ENCODE data around the gene NCOR1. TPM values are rescaled to one million over a fixed set of nuclear protein-coding genes. Genes with fewer than 3 reads are reported as not detected.

Gene NCOR1
- polyA plus RNA-seq, 1 donor, result 122 TPM

- 100% methylated on average over 2 of the region's 4 CpGs for WGBS (ENCODE audit: insufficient coverage, low lambda C conversion rate)
- no peaks in the 10 kb centered on the region for H3K4me1 ChIP-seq (ENCODE audit: control insufficient read depth, insufficient read depth, low read length)
- H3K27ac ChIP-seq (ENCODE audit: low read length), result no peak overlapping the region
- no peak for DNase-seq
- H3K27me3 ChIP-seq (ENCODE audit: control insufficient read depth, insufficient read depth, low read length), result no peaks in the 10 kb centered on the region
- no peaks in the 10 kb centered on the region for H3K9me3 ChIP-seq (ENCODE audit: control insufficient read depth, low read depth, low read length)
- H3K4me3 ChIP-seq (ENCODE audit: low read length), result no peak overlapping the region
- peaks cover 43% of the 10 kb centered on the region for H3K36me3 ChIP-seq (ENCODE audit: control insufficient read depth, insufficient read depth, low read length)
These were observed 111.1 kb downstream of the NCOR1 start for GRCh38 chr17:16104189-16104588.

DNA sequence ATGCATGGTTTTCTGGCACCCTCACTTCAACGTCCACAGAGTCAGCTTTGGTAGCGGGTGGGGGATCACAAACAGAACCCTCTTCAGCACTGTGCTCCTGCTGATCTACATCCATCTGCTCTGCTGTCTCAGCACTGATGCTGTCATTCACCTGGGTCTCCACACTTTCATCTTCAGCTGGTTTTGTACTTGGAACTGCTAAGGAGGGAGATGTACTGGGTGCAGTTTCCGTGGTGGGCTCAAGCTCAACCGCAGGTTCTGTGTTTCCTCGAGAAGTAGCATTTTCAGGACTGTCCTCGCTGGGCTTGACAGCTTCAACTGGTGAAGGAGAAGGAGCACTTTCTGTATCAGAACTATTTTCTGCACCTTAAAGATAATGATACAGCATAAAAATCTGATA lies 113.9 kb downstream of the NCOR1 start:
- Histone ChIP-seq H3K27ac (ENCODE audit: low read length) (no peak overlapping the region), H3K9me3 (ENCODE audit: control insufficient read depth, low read depth, low read length) (no peaks in the 10 kb centered on the region), H3K36me3 (ENCODE audit: control insufficient read depth, insufficient read depth, low read length) (peaks cover 56% of the 10 kb centered on the region), H3K27me3 (ENCODE audit: control insufficient read depth, insufficient read depth, low read length) (no peaks in the 10 kb centered on the region), H3K4me3 (ENCODE audit: low read length) (no peak overlapping the region), H3K4me1 (ENCODE audit: control insufficient read depth, insufficient read depth, low read length) (no peaks in the 10 kb centered on the region)
- DNase-seq, result no peak
- WGBS (ENCODE audit: insufficient coverage, low lambda C conversion rate), result no CpG with 5 or more reads among the region's 6 CpGs

- Histone ChIP-seq H3K27ac (ENCODE audit: low read length) (no peak overlapping the region), H3K4me3 (ENCODE audit: low read length) (no peak overlapping the region), H3K36me3 (ENCODE audit: control insufficient read depth, insufficient read depth, low read length) (peaks cover 57% of the 10 kb centered on the region), H3K9me3 (ENCODE audit: control insufficient read depth, low read depth, low read length) (no peaks in the 10 kb centered on the region), H3K4me1 (ENCODE audit: control insufficient read depth, insufficient read depth, low read length) (no peaks in the 10 kb centered on the region), H3K27me3 (ENCODE audit: control insufficient read depth, insufficient read depth, low read length) (no peaks in the 10 kb centered on the region)
- no CpG with 5 or more reads among the region's 8 CpGs for WGBS (ENCODE audit: insufficient coverage, low lambda C conversion rate)
- no peak for DNase-seq
These were observed 114.5 kb downstream of the NCOR1 start for GRCh38 chr17:16100737-16101400.

- no peak for DNase-seq
- H3K27ac ChIP-seq (ENCODE audit: low read length), result no peak overlapping the region
- H3K4me3 ChIP-seq (ENCODE audit: low read length), result no peak overlapping the region
- peaks cover 43% of the 10 kb centered on the region for H3K36me3 ChIP-seq (ENCODE audit: control insufficient read depth, insufficient read depth, low read length)
- H3K27me3 ChIP-seq (ENCODE audit: control insufficient read depth, insufficient read depth, low read length), result no peaks in the 10 kb centered on the region
- H3K4me1 ChIP-seq (ENCODE audit: control insufficient read depth, insufficient read depth, low read length), result no peaks in the 10 kb centered on the region
- peaks cover 11% of the 10 kb centered on the region for H3K9me3 ChIP-seq (ENCODE audit: control insufficient read depth, low read depth, low read length)
- WGBS (ENCODE audit: insufficient coverage, low lambda C conversion rate), result 80% methylated on average over 1 of the region's 4 CpGs
These were observed 123.6 kb downstream of the NCOR1 start for GRCh38 chr17:16091773-16092172.

DNA sequence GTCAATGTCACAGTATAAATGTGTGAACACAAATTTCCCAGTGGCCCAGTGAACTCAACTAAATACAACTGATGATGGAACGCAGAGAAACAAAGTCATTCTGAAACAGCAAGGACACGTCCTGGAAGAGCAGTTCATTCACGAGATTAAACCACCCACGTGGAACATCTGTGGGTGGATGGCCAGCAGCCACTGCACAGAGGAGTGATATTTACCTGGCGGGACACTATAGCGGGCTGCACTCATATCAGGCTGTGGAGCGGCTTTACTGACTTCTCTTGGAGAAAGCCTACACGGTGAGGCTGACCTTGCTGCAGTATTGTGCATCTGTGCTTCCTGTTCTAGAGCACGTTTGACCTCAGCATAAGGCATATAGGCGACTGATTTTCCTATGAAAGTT lies 128.4 kb downstream of the NCOR1 start:
- no peaks in the 10 kb centered on the region for H3K4me1 ChIP-seq (ENCODE audit: control insufficient read depth, insufficient read depth, low read length)
- no peak overlapping the region for H3K4me3 ChIP-seq (ENCODE audit: low read length)
- no peaks in the 10 kb centered on the region for H3K9me3 ChIP-seq (ENCODE audit: control insufficient read depth, low read depth, low read length)
- H3K27me3 ChIP-seq (ENCODE audit: control insufficient read depth, insufficient read depth, low read length), result no peaks in the 10 kb centered on the region
- no CpG with 5 or more reads among the region's 10 CpGs for WGBS (ENCODE audit: insufficient coverage, low lambda C conversion rate)
- no peak for DNase-seq
- H3K27ac ChIP-seq (ENCODE audit: low read length), result no peak overlapping the region
- H3K36me3 ChIP-seq (ENCODE audit: control insufficient read depth, insufficient read depth, low read length), result peaks cover 47% of the 10 kb centered on the region

DNA sequence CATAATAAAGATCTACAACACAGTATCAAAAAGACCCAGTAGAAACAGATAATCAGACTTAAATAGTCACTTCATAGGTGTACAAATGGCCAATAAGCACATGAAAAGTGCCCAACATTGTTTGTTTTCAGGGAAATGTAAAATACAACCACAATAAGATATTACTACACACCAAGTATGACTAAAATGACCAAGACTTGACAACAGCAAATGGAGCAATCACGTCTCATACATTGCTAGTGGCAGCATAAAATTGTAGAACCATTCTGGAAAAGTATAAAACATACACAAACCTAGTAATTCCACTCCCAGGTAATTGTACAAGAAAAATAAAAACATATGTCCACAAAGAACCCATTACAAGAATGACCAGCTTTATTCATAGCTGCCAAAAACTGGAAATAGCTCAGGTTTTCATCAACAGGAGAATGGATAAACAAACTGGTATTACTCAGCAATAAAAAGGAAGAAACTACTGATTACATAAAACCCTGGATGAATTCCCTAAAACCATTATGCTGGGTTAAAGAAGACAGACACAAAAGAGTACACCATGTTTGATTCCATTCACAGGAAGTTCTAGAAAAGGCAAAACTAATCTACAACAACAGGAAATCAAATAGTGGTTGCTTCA lies 130.2 kb downstream of the NCOR1 start:
- H3K4me3 ChIP-seq (ENCODE audit: low read length), result no peak overlapping the region
- no peaks in the 10 kb centered on the region for H3K4me1 ChIP-seq (ENCODE audit: control insufficient read depth, insufficient read depth, low read length)
- no CpG with 5 or more reads among the region's 1 CpG for WGBS (ENCODE audit: insufficient coverage, low lambda C conversion rate)
- no peaks in the 10 kb centered on the region for H3K27me3 ChIP-seq (ENCODE audit: control insufficient read depth, insufficient read depth, low read length)
- no peak for DNase-seq
- H3K27ac ChIP-seq (ENCODE audit: low read length), result no peak overlapping the region
- H3K36me3 ChIP-seq (ENCODE audit: control insufficient read depth, insufficient read depth, low read length), result peaks cover 44% of the 10 kb centered on the region
- H3K9me3 ChIP-seq (ENCODE audit: control insufficient read depth, low read depth, low read length), result no peaks in the 10 kb centered on the region

DNA sequence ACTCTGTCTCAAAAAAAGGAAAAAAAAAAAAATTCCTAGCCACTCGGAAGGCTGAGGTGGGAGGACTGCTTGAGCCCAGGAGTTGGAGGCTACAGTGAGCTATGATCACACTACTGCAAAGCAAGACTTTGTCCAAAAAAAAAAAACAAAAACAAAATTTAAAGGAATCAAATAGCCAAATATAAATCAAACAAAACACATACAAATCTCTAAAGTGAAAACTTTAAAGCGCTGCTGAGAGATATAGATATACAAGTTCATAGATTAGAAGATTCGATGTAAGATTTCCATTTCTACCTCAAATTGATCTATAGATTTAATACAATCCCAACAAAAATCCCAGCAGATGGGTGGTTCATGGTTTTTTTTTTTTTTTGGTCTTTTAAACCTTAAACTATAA lies 132.1 kb downstream of the NCOR1 start:
- 90% methylated on average over 2 of the region's 3 CpGs for WGBS (ENCODE audit: insufficient coverage, low lambda C conversion rate)
- peaks cover 57% of the 10 kb centered on the region for H3K36me3 ChIP-seq (ENCODE audit: control insufficient read depth, insufficient read depth, low read length)
- no peak overlapping the region for H3K27ac ChIP-seq (ENCODE audit: low read length)
- no peak overlapping the region for H3K4me3 ChIP-seq (ENCODE audit: low read length)
- H3K9me3 ChIP-seq (ENCODE audit: control insufficient read depth, low read depth, low read length), result no peaks in the 10 kb centered on the region
- no peak for DNase-seq
- no peaks in the 10 kb centered on the region for H3K4me1 ChIP-seq (ENCODE audit: control insufficient read depth, insufficient read depth, low read length)
- H3K27me3 ChIP-seq (ENCODE audit: control insufficient read depth, insufficient read depth, low read length), result no peaks in the 10 kb centered on the region

- Histone ChIP-seq H3K4me1 (ENCODE audit: control insufficient read depth, insufficient read depth, low read length) (no peaks in the 10 kb centered on the region), H3K27ac (ENCODE audit: low read length) (no peak overlapping the region), H3K27me3 (ENCODE audit: control insufficient read depth, insufficient read depth, low read length) (no peaks in the 10 kb centered on the region), H3K36me3 (ENCODE audit: control insufficient read depth, insufficient read depth, low read length) (peaks cover 58% of the 10 kb centered on the region), H3K4me3 (ENCODE audit: low read length) (no peak overlapping the region), H3K9me3 (ENCODE audit: control insufficient read depth, low read depth, low read length) (no peaks in the 10 kb centered on the region)
- WGBS (ENCODE audit: insufficient coverage, low lambda C conversion rate), result no CpG with 5 or more reads among the region's 1 CpG
- DNase-seq, result no peak
These were observed 133.7 kb downstream of the NCOR1 start for GRCh38 chr17:16081507-16082087.

DNA sequence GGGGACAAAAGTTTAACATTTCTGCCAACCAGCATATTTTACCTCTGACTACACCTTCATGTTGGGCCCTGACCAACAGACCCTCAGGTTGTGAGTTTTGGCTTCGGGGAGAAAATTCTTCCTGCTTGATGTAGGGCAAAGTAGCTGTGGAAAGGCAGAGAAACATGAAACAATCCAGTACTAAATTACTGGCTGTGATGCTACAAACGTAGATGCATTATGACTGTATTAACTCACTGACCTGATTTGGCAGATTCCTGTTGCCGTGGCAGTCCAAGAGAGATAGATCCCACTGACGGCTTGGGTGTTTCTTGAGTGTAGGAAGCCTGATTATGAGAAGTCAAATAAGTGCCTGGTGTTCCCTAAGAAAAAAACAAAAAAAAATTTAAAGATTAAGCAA lies 135.0 kb downstream of the NCOR1 start:
- Histone ChIP-seq H3K9me3 (ENCODE audit: control insufficient read depth, low read depth, low read length) (no peaks in the 10 kb centered on the region), H3K27ac (ENCODE audit: low read length) (no peak overlapping the region), H3K27me3 (ENCODE audit: control insufficient read depth, insufficient read depth, low read length) (no peaks in the 10 kb centered on the region), H3K4me3 (ENCODE audit: low read length) (no peak overlapping the region), H3K36me3 (ENCODE audit: control insufficient read depth, insufficient read depth, low read length) (peaks cover 59% of the 10 kb centered on the region), H3K4me1 (ENCODE audit: control insufficient read depth, insufficient read depth, low read length) (no peaks in the 10 kb centered on the region)
- DNase-seq, result no peak
- no CpG with 5 or more reads among the region's 4 CpGs for WGBS (ENCODE audit: insufficient coverage, low lambda C conversion rate)

- DNase-seq, result no peak
- WGBS (ENCODE audit: insufficient coverage, low lambda C conversion rate), result 89% methylated on average over 3 of the region's 5 CpGs
- Histone ChIP-seq H3K4me1 (ENCODE audit: control insufficient read depth, insufficient read depth, low read length) (no peaks in the 10 kb centered on the region), H3K36me3 (ENCODE audit: control insufficient read depth, insufficient read depth, low read length) (peaks cover 65% of the 10 kb centered on the region), H3K9me3 (ENCODE audit: control insufficient read depth, low read depth, low read length) (no peaks in the 10 kb centered on the region), H3K4me3 (ENCODE audit: low read length) (no peak overlapping the region), H3K27me3 (ENCODE audit: control insufficient read depth, insufficient read depth, low read length) (no peaks in the 10 kb centered on the region), H3K27ac (ENCODE audit: low read length) (no peak overlapping the region)
These were observed 139.4 kb downstream of the NCOR1 start for GRCh38 chr17:16075949-16076348.
